Ascending aorta (tissue), 2 donors: ENCODE data around the gene GRIP1. TPM values are rescaled to one million over a fixed set of nuclear protein-coding genes. Genes with fewer than 3 reads are reported as not detected.

Source experiments
- DNase-seq, 2 donors: peaks; one replicate each; pipeline ENCODE4 v3.0.0-alpha.2; 2019; ENCODE audit warnings: low spot score in 2 of 2
- H3K27ac ChIP-seq, 2 donors: fragments of 200-600 bp; sonication (generic); one replicate each; pipeline ENCODE4 v1.5.1; 2016 to 2017; ENCODE audit warnings: mild to moderate bottlenecking in 1 of 2
- H3K27me3 ChIP-seq: fragments of 200-600 bp; sonication (generic); one replicate; pipeline ENCODE4 v1.5.1; 2017
- H3K36me3 ChIP-seq, 2 donors: fragments of 200-600 bp; sonication (generic); one replicate each; pipeline ENCODE4 v1.5.1; 2016
- H3K4me1 ChIP-seq, 2 donors: fragments of 200-600 bp; sonication (generic); one replicate each; pipeline ENCODE4 v1.5.1; 2016 to 2017; ENCODE audit warnings: mild to moderate bottlenecking in 1 of 2
- H3K4me3 ChIP-seq, 2 donors: fragments of 200-600 bp; sonication (generic); one replicate each; pipeline ENCODE4 v1.5.1; 2016 to 2017; ENCODE audit warnings: mild to moderate bottlenecking in 1 of 2
- H3K9me3 ChIP-seq, 2 donors: fragments of 200-600 bp; sonication (generic); one replicate each; pipeline ENCODE4 v1.5.1; 2016
- intact Hi-C: fragments of 100-400 bp; cut with DNase I; formaldehyde crosslinking; loops from one replicate; pipeline ENCODE4 v1.15.1; 2023
- total RNA-seq: library from RNA; depleted of rRNA; stranded (reverse); fragments of >200 nt; gene quantifications from one replicate; pipeline ENCODE4 v1.1.0, GENCODE V29; 2016
- TF ChIP-seq, protein P1 (sequence below), 3 experiments: fragments of 200-600 bp in 2 of 3; fragments of 450-650 bp in 1 of 3; sonication (generic) in 2 of 3; IDR thresholded peaks; one replicate each; pipeline ENCODE4 v1.5.1; 2016 to 2019; ENCODE audit warnings: antibody characterized with exemption in 3 of 3, mild to moderate bottlenecking in 1 of 3, moderate library complexity in 1 of 3

The GRIP1 gene
- total RNA-seq, 1 donor from 2014 or later, result not detected

DNA sequence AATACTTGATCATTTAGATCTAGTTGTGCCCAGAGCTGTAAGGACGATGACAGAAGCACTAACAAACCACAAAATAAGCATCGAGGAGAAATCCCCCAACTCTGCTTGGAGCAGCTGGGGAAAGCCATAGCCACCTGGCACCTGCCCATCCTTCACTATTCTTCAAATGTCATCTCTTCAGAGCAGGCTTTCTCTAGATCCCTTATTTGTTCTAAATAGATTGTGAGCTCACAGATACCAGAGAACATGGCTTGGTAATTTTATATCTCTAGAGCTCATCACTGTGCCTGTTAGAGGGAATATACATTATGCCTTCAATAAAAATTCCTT, 50.9 kb downstream of the GRIP1 start:
- no peaks in the 10 kb centered on the region for H3K9me3 ChIP-seq
- no peak overlapping the region for H3K27ac ChIP-seq
- H3K4me3 ChIP-seq, result no peak overlapping the region
- no peaks in the 10 kb centered on the region for H3K36me3 ChIP-seq
- H3K27me3 ChIP-seq, result no peaks in the 10 kb centered on the region
- TF ChIP-seq, protein P1, sequence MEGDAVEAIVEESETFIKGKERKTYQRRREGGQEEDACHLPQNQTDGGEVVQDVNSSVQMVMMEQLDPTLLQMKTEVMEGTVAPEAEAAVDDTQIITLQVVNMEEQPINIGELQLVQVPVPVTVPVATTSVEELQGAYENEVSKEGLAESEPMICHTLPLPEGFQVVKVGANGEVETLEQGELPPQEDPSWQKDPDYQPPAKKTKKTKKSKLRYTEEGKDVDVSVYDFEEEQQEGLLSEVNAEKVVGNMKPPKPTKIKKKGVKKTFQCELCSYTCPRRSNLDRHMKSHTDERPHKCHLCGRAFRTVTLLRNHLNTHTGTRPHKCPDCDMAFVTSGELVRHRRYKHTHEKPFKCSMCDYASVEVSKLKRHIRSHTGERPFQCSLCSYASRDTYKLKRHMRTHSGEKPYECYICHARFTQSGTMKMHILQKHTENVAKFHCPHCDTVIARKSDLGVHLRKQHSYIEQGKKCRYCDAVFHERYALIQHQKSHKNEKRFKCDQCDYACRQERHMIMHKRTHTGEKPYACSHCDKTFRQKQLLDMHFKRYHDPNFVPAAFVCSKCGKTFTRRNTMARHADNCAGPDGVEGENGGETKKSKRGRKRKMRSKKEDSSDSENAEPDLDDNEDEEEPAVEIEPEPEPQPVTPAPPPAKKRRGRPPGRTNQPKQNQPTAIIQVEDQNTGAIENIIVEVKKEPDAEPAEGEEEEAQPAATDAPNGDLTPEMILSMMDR (IDR thresholded peaks at IDR 0.05), result no peak
- no peaks in the 10 kb centered on the region for H3K4me1 ChIP-seq
- no peak for DNase-seq
- intact Hi-C loops, result no loop called here

DNA sequence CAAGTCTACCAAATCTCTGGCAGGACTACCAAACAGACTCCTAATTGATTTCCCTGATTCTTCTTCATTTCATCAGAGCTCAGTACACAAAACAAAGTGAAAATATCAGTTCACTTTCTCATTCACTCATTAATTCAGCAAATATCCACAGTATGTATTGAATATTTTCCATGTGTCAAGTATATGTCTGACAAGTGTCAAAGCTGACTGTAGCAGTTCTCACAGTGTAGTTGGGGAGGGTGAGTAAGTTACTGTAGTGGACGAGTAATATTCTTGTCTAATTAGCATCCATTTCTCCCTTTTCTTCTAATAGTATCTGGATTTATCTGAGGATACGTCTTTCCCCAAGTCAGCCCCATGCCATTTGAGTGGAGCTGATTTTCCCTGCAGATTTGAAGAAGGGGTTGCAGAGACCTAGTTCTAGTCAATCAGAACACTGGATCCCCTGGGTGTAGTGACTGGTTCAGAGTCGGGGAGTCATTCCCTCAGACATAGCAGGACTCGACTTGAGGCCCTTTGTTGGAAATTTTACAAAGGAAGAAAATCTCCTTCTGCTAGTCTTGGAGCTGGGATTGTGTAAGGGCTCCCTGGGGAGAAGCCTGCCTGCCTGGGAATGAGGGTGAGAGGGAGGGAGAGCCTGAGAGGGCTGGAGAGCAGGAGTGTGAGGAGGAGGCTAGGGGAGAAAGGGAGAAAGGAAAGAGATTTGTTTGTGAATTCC, 51.4 kb downstream of the GRIP1 start:
- no peaks in the 10 kb centered on the region for H3K36me3 ChIP-seq
- no peaks in the 10 kb centered on the region for H3K9me3 ChIP-seq
- no peaks in the 10 kb centered on the region for H3K27me3 ChIP-seq
- no peaks in the 10 kb centered on the region for H3K4me1 ChIP-seq
- intact Hi-C loops, result no loop called here
- H3K4me3 ChIP-seq, result no peak overlapping the region
- H3K27ac ChIP-seq, result no peak overlapping the region
- no peak for DNase-seq
- TF ChIP-seq, protein P1 (IDR thresholded peaks at IDR 0.05), result no peak

DNA sequence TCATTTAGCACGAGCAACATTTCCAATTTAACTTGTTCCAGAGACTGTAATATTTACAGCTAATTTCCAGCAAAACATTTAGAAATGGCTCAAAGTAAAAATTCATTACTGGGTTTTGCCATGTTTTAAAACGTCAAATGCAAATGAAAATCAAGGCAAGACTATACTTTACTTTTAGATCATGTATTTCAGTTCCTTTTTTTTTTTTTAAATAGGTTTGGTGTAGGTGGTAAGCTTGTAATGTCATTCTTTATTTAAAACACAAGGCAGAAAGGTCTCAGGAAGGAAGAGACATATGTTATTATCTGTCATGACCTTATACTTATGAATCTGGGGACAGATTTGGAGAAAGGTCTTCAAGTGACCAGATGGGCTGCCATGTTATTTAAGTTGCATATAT, 54.1 kb downstream of the GRIP1 start:
- H3K4me3 ChIP-seq, result no peak overlapping the region
- H3K36me3 ChIP-seq, result no peaks in the 10 kb centered on the region
- no peaks in the 10 kb centered on the region for H3K4me1 ChIP-seq
- DNase-seq, result no peak
- TF ChIP-seq, protein P1 (IDR thresholded peaks at IDR 0.05), result no peak
- H3K9me3 ChIP-seq, result no peaks in the 10 kb centered on the region
- intact Hi-C loops, result no loop called here
- H3K27me3 ChIP-seq, result no peaks in the 10 kb centered on the region
- no peak overlapping the region for H3K27ac ChIP-seq

DNA sequence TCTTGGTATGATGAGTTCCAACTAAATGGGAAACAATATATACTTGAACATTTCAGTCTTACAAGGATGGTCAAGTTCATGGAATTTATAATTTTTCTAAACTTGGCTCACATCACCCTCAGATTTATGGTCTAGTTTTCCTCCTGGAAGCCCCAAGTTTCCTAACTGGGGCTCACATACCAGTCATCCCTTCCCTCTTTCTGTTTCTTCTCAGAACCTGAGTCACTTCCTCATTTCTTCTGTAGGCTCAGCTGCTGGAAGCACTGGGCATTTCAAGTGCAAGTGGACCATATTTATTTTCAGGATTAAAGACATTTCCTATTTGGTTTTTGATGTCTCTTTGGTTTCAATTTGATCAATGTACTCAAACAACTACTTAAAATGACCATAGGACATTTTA, 55.4 kb downstream of the GRIP1 start:
- H3K36me3 ChIP-seq, result no peaks in the 10 kb centered on the region
- no peaks in the 10 kb centered on the region for H3K27me3 ChIP-seq
- intact Hi-C loops, result no loop called here
- H3K4me1 ChIP-seq, result no peaks in the 10 kb centered on the region
- no peaks in the 10 kb centered on the region for H3K9me3 ChIP-seq
- TF ChIP-seq, protein P1 (IDR thresholded peaks at IDR 0.05), result no peak
- no peak overlapping the region for H3K27ac ChIP-seq
- no peak overlapping the region for H3K4me3 ChIP-seq
- no peak for DNase-seq

DNA sequence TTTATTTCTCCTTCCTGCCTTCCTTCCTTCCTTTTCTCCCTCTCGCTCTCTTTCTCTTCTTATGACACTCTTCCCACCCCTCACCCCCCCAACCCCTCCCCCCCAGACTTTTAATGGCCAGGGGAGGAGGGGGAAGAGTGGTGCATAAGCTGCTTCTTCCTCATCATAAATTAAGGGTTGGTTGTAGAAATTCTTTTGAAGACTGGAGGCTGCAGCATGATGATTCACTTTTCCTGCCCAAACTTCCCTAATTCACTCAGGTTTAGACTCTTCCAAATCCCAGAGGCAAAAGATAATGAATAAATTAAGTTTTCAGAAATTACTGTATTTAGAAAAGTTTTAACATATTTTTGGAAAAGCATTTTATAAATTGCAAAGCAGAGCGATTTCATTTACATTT, 58.2 kb downstream of the GRIP1 start:
- intact Hi-C loops, result no loop called here
- Histone ChIP-seq H3K4me1 (no peaks in the 10 kb centered on the region), H3K9me3 (no peaks in the 10 kb centered on the region), H3K27ac (no peak overlapping the region), H3K36me3 (no peaks in the 10 kb centered on the region), H3K27me3 (no peaks in the 10 kb centered on the region), H3K4me3 (no peak overlapping the region)
- no peak for DNase-seq
- TF ChIP-seq, protein P1 (IDR thresholded peaks at IDR 0.05), result no peak

DNA sequence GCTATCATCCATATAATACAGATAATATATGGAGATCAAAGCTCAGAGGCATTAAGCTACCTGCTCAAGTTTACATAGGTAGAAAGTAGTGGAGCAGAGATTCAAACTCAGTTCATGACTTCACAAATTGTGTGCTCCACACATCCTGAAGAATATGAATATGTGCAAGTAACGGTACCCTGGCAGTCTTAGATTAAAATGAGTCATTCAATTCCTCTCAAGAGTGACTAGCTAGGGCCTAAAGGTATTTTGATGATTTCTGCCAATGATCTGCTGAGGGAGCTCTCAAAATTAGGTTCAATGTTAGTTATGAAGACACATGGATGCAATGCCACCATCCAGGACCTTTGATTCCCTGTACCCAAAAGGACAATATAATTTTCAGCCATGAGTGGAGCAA, 58.9 kb downstream of the GRIP1 start:
- Histone ChIP-seq H3K36me3 (no peaks in the 10 kb centered on the region), H3K9me3 (no peaks in the 10 kb centered on the region), H3K27me3 (no peaks in the 10 kb centered on the region), H3K4me1 (no peaks in the 10 kb centered on the region), H3K27ac (no peak overlapping the region), H3K4me3 (no peak overlapping the region)
- TF ChIP-seq, protein P1 (IDR thresholded peaks at IDR 0.05), result no peak
- no peak for DNase-seq
- intact Hi-C loops, result no loop called here
